CD4-positive, alpha-beta T cell treated with Interleukin-17A for 4 hours (primary cell): ENCODE measurements around the gene OR2AG2.
"Not testable (repeated sequence)": the region's sequence is repeated elsewhere in the genome, so short reads cannot be mapped to it uniquely, and the experiment has no call there.

Experiments used
- DNase-seq: peaks from one replicate; pipeline ENCODE4 v3.0.0-alpha.2; 2020; ENCODE audit warnings: mixed read lengths

The OR2AG2 gene

GRCh38 chr11:6771926-6772893, at the start of gene OR2AG2:
Gene OR2AG2, minus strand, starts transcription at chr11:6771976. Its CDS starts 3,019 bp downstream, at chr11:6768957.
- no peak for DNase-seq

GRCh38 chr11:6818967-6819366, 47.2 kb upstream of the OR2AG2 start:
- no peak for DNase-seq

GRCh38 chr11:6817694-6818093, 45.9 kb upstream of the OR2AG2 start:
- no peak for DNase-seq

- DNase-seq, result no peak
These were observed 41.9 kb upstream of the OR2AG2 start for GRCh38 chr11:6813656-6814055.

- DNase-seq, result peak; percentile 31
These were observed 40.7 kb upstream of the OR2AG2 start for GRCh38 chr11:6812390-6813005.

GRCh38 chr11:6801075-6801474, 29.3 kb upstream of the OR2AG2 start:
- not testable (repeated sequence) for DNase-seq

- no peak for DNase-seq
These were observed 27.6 kb upstream of the OR2AG2 start, which contains the start of gene OR6A2 for GRCh38 chr11:6799402-6799801. Gene OR6A2, minus strand, starts transcription at chr11:6799689. Its CDS starts 3,981 bp downstream, at chr11:6795708.

GRCh38 chr11:6794639-6795038, 22.9 kb upstream of the OR2AG2 start:
- no peak for DNase-seq

GRCh38 chr11:6790546-6790945, 18.8 kb upstream of the OR2AG2 start:
- DNase-seq, result no peak

- DNase-seq, result no peak
These were observed 10.9 kb upstream of the OR2AG2 start, which contains the start of gene OR2AG1 for GRCh38 chr11:6782720-6783119. Gene OR2AG1, plus strand, starts transcription at chr11:6783020. Its CDS starts 2,018 bp downstream, at chr11:6785038.

- no peak for DNase-seq
These were observed 9.1 kb upstream of the OR2AG2 start for GRCh38 chr11:6780829-6781228.

GRCh38 chr11:6778518-6778917, 6.7 kb upstream of the OR2AG2 start:
- no peak for DNase-seq

- peak; percentile 76 for DNase-seq
These were observed 14.3 kb downstream of the OR2AG2 start for GRCh38 chr11:6757373-6757967.

- DNase-seq, result no peak
These were observed 15.8 kb downstream of the OR2AG2 start for GRCh38 chr11:6755953-6756347.

GRCh38 chr11:6755303-6755952, 16.3 kb downstream of the OR2AG2 start:
- peak; percentile 58 for DNase-seq

- no peak for DNase-seq
These were observed 24.6 kb downstream of the OR2AG2 start for GRCh38 chr11:6747097-6747668.

- DNase-seq, result no peak
These were observed 25.1 kb downstream of the OR2AG2 start for GRCh38 chr11:6746626-6747025.

- peak; percentile 67 for DNase-seq
These were observed 25.6 kb downstream of the OR2AG2 start for GRCh38 chr11:6746086-6746618.

- no peak for DNase-seq
These were observed 26.2 kb downstream of the OR2AG2 start for GRCh38 chr11:6745465-6746015.

GRCh38 chr11:6745018-6745417, 26.8 kb downstream of the OR2AG2 start:
- no peak for DNase-seq

- no peak for DNase-seq
These were observed 29.5 kb downstream of the OR2AG2 start for GRCh38 chr11:6742260-6742659.

- DNase-seq, result no peak
These were observed 33.2 kb downstream of the OR2AG2 start for GRCh38 chr11:6738590-6738989.
